Glomerular visceral epithelial cell (primary cell): ENCODE results near the gene ZBTB21.

Experiments
- DNase-seq: peaks from one replicate; pipeline ENCODE4 v3.0.0-alpha.2; 2016; ENCODE audit errors: extremely low spot score

The ZBTB21 gene

GRCh38 chr21:42009831-42010506 is at the start of gene ZBTB21:
Gene ZBTB21, minus strand, starts transcription at chr21:42010360. Its CDS starts 16,265 bp downstream, at chr21:41994095.
- peak; percentile 99 for DNase-seq

GRCh38 chr21:42059721-42060120 is 49.6 kb upstream of the ZBTB21 start:
- no peak for DNase-seq

- DNase-seq: no peak
These were observed 49.0 kb upstream of the ZBTB21 start for GRCh38 chr21:42059141-42059540.

DNA sequence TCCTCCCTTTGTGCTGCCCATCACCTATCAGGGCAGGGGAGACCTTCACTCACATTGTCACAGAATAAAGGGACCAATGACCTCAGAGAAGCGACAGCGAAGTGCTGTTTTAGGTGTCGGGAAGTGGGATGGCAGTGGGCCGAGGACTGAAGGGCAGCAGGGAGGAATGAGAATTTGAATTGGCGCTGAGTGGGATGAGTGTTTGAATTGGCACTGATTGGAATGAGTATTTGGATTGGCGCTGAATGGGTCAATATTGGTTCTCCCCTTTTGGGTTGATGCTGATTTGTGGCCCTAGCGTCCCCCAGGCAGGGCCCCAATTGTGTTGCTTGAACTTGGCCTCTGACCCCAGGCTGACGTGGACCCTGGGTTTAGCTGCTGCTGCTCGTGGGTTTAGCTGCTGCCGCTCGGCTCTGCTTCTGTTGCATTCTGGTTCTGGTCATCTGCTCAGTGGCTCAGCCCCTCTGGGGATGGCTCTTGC is 48.5 kb upstream of the ZBTB21 start:
- DNase-seq: no peak

DNA sequence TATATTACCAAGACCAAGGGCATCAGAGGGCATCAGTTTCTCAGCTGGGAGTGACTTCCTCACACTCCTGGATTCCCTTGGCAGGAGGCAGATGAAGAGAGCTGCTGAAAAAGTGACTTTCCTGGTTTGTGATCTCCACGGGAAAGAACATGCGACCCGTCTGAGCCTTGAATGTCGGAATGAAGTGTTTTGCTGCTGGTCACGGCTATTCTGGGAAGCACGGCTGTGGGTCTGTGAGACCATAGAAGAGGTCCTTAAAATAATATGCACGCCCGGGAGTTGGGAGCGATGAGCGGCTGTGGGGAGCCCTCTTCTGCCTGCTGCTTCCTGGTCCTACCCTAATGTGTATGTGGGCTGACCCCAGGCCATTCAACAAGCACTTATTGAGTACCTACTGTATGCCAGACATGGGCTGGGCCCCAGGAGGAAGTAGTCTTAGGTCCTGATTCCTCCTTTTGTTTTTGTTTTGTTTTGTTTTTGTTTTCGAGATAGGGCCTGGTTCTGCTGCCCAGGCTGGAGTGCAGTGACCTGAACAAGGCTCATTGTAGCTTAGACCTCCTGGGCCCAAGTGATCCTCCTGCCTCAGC is 47.8 kb upstream of the ZBTB21 start:
- DNase-seq: no peak

DNA sequence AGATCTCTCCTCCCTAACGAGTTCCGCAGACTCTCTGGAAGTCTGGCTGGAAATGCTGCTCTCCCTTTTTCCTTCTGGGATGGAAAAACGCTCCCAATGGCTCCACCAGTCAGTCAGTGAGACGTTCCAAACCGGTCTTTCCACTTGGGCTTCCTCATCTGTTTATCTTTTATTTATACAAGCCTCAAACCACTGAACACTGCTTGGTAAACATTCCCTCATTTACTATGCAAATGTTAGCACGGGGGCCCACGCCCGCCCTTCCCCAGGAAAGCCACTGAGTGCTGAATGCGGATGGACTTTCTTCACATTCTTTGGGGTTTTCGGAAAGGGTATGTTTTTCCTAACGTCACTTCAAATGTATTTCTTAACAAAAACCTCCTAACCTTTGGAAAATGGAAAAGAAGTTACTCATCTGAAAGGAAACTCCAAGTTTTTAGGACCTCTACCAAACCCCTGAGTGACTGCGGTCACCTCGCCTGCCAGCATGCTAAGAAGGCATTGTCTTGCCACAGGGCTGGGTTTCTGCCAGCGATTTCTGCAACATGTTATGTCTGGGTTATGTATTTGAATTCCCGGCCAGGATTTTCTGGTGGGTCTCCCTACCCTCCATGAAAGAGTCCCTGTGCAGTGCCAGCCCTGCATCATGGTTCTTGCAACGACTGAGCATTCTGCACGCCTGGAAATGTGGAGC is 47.0 kb upstream of the ZBTB21 start:
- peak; percentile 69 for DNase-seq

DNA sequence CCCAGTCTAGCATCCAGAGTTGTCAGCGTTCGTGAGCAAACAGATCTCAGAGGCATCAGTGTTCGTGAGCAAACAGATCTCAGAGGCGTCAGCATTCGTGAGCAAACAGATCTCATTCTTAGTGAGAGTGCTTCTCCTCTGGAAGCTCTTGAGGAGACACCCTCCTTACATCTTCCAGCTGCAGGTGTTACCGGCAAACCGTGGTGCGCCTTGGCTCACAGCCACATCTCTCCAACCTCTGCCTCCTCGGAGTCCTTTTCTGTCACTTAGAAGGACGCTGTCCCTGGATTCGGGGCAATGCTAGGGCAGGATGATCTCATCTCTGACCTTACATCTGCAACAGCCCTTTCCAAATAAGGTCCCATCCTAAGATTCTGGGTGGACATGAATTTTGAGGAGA is 46.3 kb upstream of the ZBTB21 start:
- no peak for DNase-seq

- no peak for DNase-seq
These were observed 45.3 kb upstream of the ZBTB21 start for GRCh38 chr21:42055425-42055824.

DNA sequence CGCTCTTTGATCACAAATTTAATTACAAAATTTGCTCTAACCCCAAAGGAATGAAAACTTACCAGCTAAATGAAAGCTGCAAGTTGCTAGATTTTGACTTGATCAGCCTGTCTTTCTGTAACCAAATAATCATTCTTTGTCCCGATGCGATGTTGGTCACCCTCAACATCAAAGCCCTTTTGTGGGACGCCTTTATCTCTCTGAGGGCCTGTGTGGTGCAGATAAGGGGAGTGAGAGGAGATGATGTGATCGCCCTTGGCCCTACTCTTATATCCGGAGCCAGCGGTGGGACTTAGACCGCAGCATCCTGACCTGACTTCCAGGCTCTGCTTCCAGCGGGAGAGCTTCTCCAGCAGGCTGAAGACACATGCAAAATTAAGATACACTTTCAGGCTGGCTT is 41.6 kb upstream of the ZBTB21 start:
- no peak for DNase-seq

DNA sequence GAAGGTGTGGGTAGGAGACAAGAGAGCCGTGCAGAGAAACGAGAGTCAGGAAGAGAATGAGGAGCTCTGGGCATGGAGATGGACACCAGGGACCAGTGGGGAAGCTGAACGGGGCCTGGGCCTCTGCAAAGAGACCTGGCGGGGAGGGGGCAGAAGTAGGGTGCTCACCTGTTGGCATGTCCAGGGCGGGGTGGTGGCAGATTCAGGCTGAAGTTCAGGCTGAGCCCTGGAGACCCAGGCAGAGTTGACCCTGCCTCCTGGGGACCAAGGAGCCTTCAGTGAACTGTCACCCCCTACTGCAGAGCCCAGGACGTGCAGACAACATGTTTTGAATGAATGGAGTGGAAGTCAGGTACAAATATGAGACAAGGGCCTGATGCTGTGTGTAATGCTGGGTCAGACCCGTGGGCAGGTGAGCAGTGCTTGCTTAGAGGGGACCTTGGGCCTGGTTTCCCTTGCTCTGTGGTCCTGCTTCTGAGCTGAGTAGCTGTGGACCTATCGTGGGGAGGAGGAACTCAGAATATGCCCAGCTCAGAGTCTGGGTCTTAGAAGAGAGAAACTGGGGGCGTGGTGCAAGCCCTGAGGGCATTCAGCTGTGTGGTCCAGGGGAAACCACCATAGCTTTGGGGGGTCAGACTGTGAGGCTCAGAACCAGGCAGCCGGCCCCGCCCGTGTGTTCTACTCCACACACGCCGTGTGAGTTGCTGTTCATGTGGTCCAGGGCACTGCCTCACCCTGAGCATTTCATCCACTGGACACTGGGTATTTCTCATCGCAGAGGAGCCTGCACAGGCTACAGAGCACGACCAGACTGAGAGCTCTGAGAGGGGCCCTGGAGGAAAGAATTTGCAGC is 39.6 kb upstream of the ZBTB21 start:
- DNase-seq: no peak

GRCh38 chr21:42048870-42049577 is 38.9 kb upstream of the ZBTB21 start:
- no peak for DNase-seq

DNA sequence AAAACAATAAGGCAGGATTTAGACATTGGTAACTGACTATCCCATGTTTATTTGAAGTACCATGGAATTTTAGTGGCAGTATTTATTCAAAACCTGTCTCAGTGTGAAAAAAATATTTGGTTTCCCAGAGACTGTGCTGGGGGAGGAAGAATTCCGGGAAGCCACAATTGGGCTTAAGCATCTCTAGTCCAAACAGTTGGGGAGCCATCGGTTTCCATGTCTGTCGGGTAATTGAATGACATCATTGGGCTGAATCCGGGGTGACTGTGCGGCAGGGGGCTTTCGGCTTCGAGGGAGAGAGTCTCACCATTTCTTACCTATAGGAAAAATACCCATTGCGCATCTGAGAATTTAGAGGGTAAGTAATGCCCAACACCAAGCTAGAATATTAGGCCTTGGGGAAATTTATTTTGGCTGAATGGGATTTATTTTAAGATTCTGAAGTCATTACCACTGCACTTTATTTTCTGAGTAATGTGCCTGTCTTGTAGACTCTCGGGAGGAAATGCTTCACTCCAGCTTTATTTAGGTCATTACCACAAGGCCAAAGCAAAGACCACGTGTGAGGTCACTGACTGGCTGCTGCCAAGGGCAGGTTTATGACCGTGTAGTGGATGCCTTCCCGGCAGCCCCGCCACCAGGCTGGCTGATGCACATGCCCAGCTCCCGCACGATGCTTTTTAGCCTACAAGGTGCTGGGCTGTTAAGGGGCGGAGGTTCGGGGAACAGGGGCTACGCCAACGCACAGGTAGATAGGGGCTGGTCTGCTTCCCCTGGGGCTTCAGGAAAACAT is 37.9 kb upstream of the ZBTB21 start:
- peak; percentile 90 for DNase-seq

DNA sequence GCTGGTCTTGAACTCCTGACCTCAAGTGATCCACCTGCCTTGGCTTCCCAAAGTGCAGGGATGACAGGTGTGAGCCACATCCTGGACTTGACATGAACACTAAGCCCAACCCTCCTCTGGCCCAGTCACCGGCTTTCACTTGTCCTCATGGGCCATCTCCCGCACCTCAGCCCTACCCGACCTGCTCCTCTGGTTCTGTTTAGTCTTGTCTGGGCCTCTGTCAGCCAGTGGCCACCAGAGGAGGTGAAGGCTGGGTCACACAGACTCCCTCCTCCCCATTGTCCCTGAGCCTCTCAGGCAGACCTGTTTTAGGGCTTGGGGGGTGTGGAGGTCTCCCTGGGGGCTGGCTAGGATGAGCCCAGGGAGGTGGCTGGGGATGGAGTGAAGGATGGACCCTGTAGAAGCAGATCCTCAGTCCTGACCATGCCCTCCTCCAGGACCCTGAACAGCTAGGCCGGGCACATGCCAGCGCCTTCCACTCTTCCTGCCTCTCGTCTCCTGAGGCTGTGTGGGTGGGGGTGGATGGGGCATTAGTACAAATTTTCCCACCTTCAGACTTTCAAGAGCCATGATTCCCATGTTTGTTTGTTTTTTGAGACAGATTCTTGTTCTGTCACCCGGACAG is 34.8 kb upstream of the ZBTB21 start:
- DNase-seq: no peak

DNA sequence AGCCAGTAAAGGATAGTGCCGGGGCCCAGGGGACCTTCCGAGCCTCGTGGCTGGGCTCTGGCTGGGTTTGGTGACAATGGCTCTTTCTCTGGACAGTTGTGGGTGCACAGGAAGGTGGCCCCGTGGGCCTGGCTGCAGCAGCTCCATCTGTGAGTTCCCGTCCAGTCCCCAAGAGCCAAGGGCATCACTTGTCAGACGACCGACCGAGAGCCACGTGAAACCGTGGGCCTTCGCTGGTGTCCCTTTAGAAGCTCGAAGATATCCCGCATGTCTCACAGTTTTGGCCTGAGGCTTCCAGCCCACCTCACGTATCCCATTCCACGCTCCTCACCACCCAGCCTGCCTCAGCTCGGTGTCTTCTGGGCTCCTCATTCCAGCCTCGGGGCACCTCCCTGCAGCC is 33.8 kb upstream of the ZBTB21 start:
- DNase-seq: no peak

DNA sequence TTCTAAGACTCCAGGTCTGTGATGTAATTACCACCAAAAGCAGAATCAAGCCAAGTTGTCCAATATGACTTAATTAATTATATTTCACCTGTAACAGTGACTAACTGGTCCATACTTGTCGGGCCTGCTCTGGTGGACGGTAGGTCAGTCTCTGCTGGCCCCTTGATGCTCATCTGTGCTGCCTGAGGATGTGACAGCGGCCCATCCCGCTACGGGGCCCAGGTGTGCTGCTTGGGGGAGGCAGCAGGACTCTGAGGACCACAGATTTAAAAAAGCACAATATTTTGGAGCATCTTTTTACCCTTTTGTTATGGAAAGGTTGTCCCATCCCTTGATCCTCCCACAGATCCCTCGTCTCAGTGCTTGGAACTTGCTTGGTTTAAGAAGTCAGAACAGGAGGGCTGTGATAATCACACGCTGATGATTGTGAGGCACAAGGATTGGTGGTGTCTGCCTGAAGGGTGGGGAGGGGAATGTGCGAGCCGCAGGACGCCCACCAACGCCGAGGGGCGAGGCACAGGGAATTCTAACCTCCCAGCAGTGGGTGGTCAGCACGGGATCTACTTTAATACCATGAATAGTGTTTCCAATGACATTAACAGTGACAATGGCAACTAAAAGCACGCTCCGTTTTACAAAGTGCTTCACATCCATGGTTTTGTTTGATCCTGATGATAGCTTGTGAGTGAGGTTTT is 33.2 kb upstream of the ZBTB21 start:
- DNase-seq: no peak

- DNase-seq: no peak
These were observed 32.5 kb upstream of the ZBTB21 start for GRCh38 chr21:42042651-42043050.

DNA sequence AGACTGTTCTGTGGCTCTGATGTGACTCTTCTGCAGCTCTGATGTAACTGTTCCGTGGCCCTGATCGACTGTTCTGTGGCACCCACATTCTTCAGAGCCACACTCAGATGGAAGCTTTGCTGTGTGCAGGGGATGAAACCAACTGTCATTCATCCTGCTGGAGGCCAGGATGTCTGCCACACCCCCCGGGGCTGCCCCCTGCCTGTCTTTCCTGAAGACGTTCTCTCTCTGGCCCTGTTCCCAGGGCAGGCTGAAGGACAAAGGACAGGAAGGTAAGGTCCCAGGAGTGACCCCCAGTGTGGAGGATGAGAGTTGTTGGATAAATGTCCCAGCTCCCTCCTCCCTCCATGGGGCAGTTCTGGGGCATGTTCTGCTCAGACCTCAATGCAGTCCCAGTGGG is 31.6 kb upstream of the ZBTB21 start:
- DNase-seq: peak; percentile 28

- no peak for DNase-seq
These were observed 31.1 kb upstream of the ZBTB21 start for GRCh38 chr21:42041246-42041645.

- peak; percentile 99 for DNase-seq
These were observed 30.4 kb upstream of the ZBTB21 start for GRCh38 chr21:42040411-42041180.
